ENCODE measurements around the gene PITHD1.
"Not testable (repeated sequence)": the region's sequence is repeated elsewhere in the genome, so short reads cannot be mapped to it uniquely, and the experiment has no call there.

The PITHD1 gene

GRCh38 chr1:23827717-23828116 lies 49.5 kb downstream of the PITHD1 start:
- DNase-seq = no peak

- not testable (repeated sequence) for DNase-seq
Observed at GRCh38 chr1:23834156-23834555, 55.9 kb downstream of the PITHD1 start.

GRCh38 chr1:23836037-23836436 lies 57.8 kb downstream of the PITHD1 start:
- peak in 1 of 2 experiments; percentile 1 for DNase-seq
